GM23338 (cell line): ENCODE data around the gene CDK14. TPM values are rescaled to one million over a fixed set of nuclear protein-coding genes. Genes with fewer than 3 reads are reported as not detected.

Experiments
- ATAC-seq: fragments of 200-7000 bp; cut with Tn5 transposase; 3 replicates; pipeline ENCODE4 v1.9.1; 2020
- DNase-seq: peaks from one replicate; pipeline ENCODE4 v3.0.0-alpha.2; 2015; ENCODE audit warnings: low spot score
- H2AFZ ChIP-seq: fragments of 200-600 bp; sonication (generic); 2 replicates; pipeline ENCODE4 v1.8.0; 2016; ENCODE audit warnings: antibody characterized with exemption, mild to moderate bottlenecking, moderate library complexity
- H3F3A ChIP-seq: fragments of 200-600 bp; sonication (generic); replicated peaks from 2 replicates; pipeline ENCODE4 v1.8.0; 2017; ENCODE audit warnings: antibody characterized with exemption, mixed run types, low read depth
- H3K27ac ChIP-seq: fragments of 200-600 bp; sonication (generic); 2 replicates; pipeline ENCODE4 v1.6.1; 2016; ENCODE audit warnings: low read depth
- H3K27me3 ChIP-seq: fragments of 200-600 bp; sonication (generic); 2 replicates; pipeline ENCODE4 v1.8.0; 2016; ENCODE audit warnings: mild to moderate bottlenecking, mixed run types, moderate library complexity; ENCODE audit not compliant: insufficient read depth
- H3K36me3 ChIP-seq: fragments of 200-600 bp; sonication (generic); 2 replicates; pipeline ENCODE4 v1.8.0; 2016; ENCODE audit warnings: mild to moderate bottlenecking; ENCODE audit not compliant: insufficient read depth
- H3K4me1 ChIP-seq: fragments of 200-600 bp; sonication (generic); 2 replicates; pipeline ENCODE4 v1.8.0; 2016; ENCODE audit warnings: mild to moderate bottlenecking, moderate library complexity; ENCODE audit not compliant: insufficient read depth
- H3K4me2 ChIP-seq: fragments of 200-600 bp; sonication (generic); 2 replicates; pipeline ENCODE4 v1.7.1; 2017; ENCODE audit warnings: mixed run types
- H3K4me3 ChIP-seq: fragments of 200-600 bp; sonication (generic); 2 replicates; pipeline ENCODE4 v1.6.1; 2016; ENCODE audit warnings: mixed run types
- H3K79me2 ChIP-seq: fragments of 200-600 bp; sonication (generic); replicated peaks from 2 replicates; pipeline ENCODE4 v1.8.0; 2017; ENCODE audit warnings: mild to moderate bottlenecking; ENCODE audit not compliant: insufficient read depth
- H3K9me2 ChIP-seq: fragments of 200-600 bp; sonication (generic); 2 replicates; pipeline ENCODE4 v1.8.0; 2017; ENCODE audit not compliant: insufficient read depth
- H4K20me1 ChIP-seq: fragments of 200-600 bp; sonication (generic); replicated peaks from 2 replicates; pipeline ENCODE4 v1.8.0; 2017; ENCODE audit warnings: mild to moderate bottlenecking; ENCODE audit not compliant: insufficient read depth
- H3K27ac Mint-ChIP-seq: 2 replicates; pipeline ENCODE4 v1.8.0; 2020; ENCODE audit warnings: inconsistent platforms, mild to moderate bottlenecking, moderate library complexity, mixed read lengths
- H3K27me3 Mint-ChIP-seq: 3 replicates; pipeline ENCODE4 v1.8.0; 2022; ENCODE audit warnings: low read depth, mild to moderate bottlenecking, moderate library complexity, mixed read lengths, inconsistent platforms; ENCODE audit not compliant: insufficient read depth, poor library complexity
- H3K36me3 Mint-ChIP-seq: 3 replicates; pipeline ENCODE4 v1.8.0; 2021; ENCODE audit warnings: low read depth, mild to moderate bottlenecking, inconsistent platforms, moderate library complexity, mixed read lengths
- H3K4me1 Mint-ChIP-seq: 3 replicates; pipeline ENCODE4 v1.8.0; 2020; ENCODE audit warnings: mild to moderate bottlenecking, inconsistent platforms, mixed read lengths
- H3K4me3 Mint-ChIP-seq: 3 replicates; pipeline ENCODE4 v1.8.0; 2021; ENCODE audit warnings: moderate library complexity, mild to moderate bottlenecking, inconsistent platforms, mixed read lengths
- H3K9me3 Mint-ChIP-seq: 3 replicates; pipeline ENCODE4 v1.8.0; 2020; ENCODE audit warnings: moderate library complexity, mild to moderate bottlenecking, inconsistent platforms, mixed read lengths
- CREB1 ChIP-seq: fragments of 250-450 bp; sonication (Bioruptor Pico); IDR thresholded peaks from 2 replicates; pipeline ENCODE4 v1.5.0; 2020; ENCODE audit warnings: low read depth, mild to moderate bottlenecking, moderate library complexity
- CTCF ChIP-seq, 2 experiments: fragments of 200-600 bp in 1 of 2; sonication (generic) in 1 of 2; conservative IDR thresholded peaks; 2 replicates each; pipeline versions ENCODE4 v1.5.1 to v1.6.1; 2016 to 2017; ENCODE audit warnings: antibody characterized with exemption in 2 of 2, low read depth in 2 of 2, mild to moderate bottlenecking in 2 of 2, moderate library complexity in 1 of 2
- ETS1 ChIP-seq: IDR thresholded peaks from 2 replicates; pipeline ENCODE4 v1.6.1; 2016; ENCODE audit warnings: antibody characterized with exemption
- EZH2 ChIP-seq: fragments of 200-600 bp; sonication (generic); IDR thresholded peaks from one replicate; pipeline ENCODE4 v1.8.0; 2017; ENCODE audit warnings: antibody characterized with exemption, mild to moderate bottlenecking, low read depth; ENCODE audit not compliant: unreplicated experiment
- EZH2phosphoT487 ChIP-seq: fragments of 200-600 bp; sonication (generic); IDR thresholded peaks from one replicate; pipeline ENCODE4 v1.8.1; 2018; ENCODE audit warnings: antibody characterized with exemption; ENCODE audit not compliant: unreplicated experiment
- JUNB ChIP-seq: IDR thresholded peaks from one replicate; pipeline ENCODE4 v1.6.1; 2016; ENCODE audit warnings: antibody characterized with exemption; ENCODE audit not compliant: unreplicated experiment
- NANOG ChIP-seq: IDR thresholded peaks from 2 replicates; pipeline ENCODE4 v1.6.1; 2016; ENCODE audit warnings: antibody characterized with exemption, borderline replicate concordance
- POLR2AphosphoS5 ChIP-seq: IDR thresholded peaks from 2 replicates; pipeline ENCODE4 v1.6.1; 2016; ENCODE audit warnings: antibody characterized with exemption, low read depth
- ZNF114 ChIP-seq: fragments of 250-450 bp; sonication (Bioruptor Pico); IDR thresholded peaks from 2 replicates; pipeline ENCODE4 v1.5.0; 2020; ENCODE audit warnings: mild to moderate bottlenecking, moderate library complexity
- ZNF331 ChIP-seq: fragments of 250-450 bp; sonication (Bioruptor Pico); IDR thresholded peaks from 2 replicates; pipeline ENCODE4 v1.5.0; 2020; ENCODE audit warnings: low read depth, mild to moderate bottlenecking, moderate library complexity
- ZNF462 ChIP-seq: fragments of 250-450 bp; sonication (Bioruptor Pico); IDR thresholded peaks from 2 replicates; pipeline ENCODE4 v1.5.0; 2020; ENCODE audit warnings: mild to moderate bottlenecking, moderate library complexity
- polyA plus RNA-seq: library from polyadenylated mRNA; unstranded; fragments of >200 nt; fragmentation: Nextera tagmentation; extraction: Ambion mirVana; gene quantifications from 2 replicates; pipeline ENCODE4 v1.2.1, GENCODE V29; 2016
- total RNA-seq: library from RNA; depleted of rRNA; stranded (reverse); fragments of >200 nt; shearing (Covaris generic); gene quantifications from 2 replicates; pipeline ENCODE4 v1.2.3, GENCODE V29; 2014

CDK14 gene
- total and polyA plus RNA-seq, 2 experiments from 2014 or later = 11.2 to 24.0 TPM

GRCh38 chr7:90896458-90896857, 300.3 kb downstream of the CDK14 start:
- Histone ChIP-seq H3K27me3 (no peaks in the 10 kb centered on the region), H2AFZ (no peak overlapping the region), H3K79me2 (no peaks in the 10 kb centered on the region), H3F3A (no peaks in the 10 kb centered on the region), H3K36me3 (no peaks in the 10 kb centered on the region), H3K9me2 (no peaks in the 10 kb centered on the region), H4K20me1 (no peaks in the 10 kb centered on the region), H3K4me3 (no peak overlapping the region), H3K4me2 (no peak overlapping the region), H3K4me1 (no peaks in the 10 kb centered on the region), H3K27ac (no peak overlapping the region)
- Mint-ChIP-seq H3K4me1 (peaks cover 16% of the 10 kb centered on the region), H3K4me3 (no peak overlapping the region), H3K9me3 (no peaks in the 10 kb centered on the region), H3K36me3 (no peaks in the 10 kb centered on the region), H3K27me3 (no peaks in the 10 kb centered on the region), H3K27ac (no peak overlapping the region)
- ATAC-seq (no peak), DNase-seq (no peak)
- TF ChIP-seq EZH2 = no peak
- TF ChIP-seq JUNB = no peak
- no peak for TF ChIP-seq CTCF (conservative IDR thresholded peaks at IDR 0.05; ENCODE audit: low read depth in 2 of 2)
- TF ChIP-seq CREB1 (CRISPR knock-in tag) = no peak
- TF ChIP-seq POLR2AphosphoS5 = no peak
- TF ChIP-seq NANOG = no peak
- TF ChIP-seq EZH2phosphoT487 = no peak
- TF ChIP-seq ZNF462 (CRISPR knock-in tag) = no peak
- TF ChIP-seq ETS1 = no peak
- no peak for TF ChIP-seq ZNF331
- no peak for TF ChIP-seq ZNF114
